NCI-H774 (cell line): ENCODE measurements around the gene SNX13.
A peak's percentile ranks its signal among the peaks of the same experiment; 100 is the strongest.

Experiments
- DNase-seq: peaks from one replicate; lab custom pipeline; 2025; lab: John Stamatoyannopoulos, UW

The SNX13 gene, protein sequence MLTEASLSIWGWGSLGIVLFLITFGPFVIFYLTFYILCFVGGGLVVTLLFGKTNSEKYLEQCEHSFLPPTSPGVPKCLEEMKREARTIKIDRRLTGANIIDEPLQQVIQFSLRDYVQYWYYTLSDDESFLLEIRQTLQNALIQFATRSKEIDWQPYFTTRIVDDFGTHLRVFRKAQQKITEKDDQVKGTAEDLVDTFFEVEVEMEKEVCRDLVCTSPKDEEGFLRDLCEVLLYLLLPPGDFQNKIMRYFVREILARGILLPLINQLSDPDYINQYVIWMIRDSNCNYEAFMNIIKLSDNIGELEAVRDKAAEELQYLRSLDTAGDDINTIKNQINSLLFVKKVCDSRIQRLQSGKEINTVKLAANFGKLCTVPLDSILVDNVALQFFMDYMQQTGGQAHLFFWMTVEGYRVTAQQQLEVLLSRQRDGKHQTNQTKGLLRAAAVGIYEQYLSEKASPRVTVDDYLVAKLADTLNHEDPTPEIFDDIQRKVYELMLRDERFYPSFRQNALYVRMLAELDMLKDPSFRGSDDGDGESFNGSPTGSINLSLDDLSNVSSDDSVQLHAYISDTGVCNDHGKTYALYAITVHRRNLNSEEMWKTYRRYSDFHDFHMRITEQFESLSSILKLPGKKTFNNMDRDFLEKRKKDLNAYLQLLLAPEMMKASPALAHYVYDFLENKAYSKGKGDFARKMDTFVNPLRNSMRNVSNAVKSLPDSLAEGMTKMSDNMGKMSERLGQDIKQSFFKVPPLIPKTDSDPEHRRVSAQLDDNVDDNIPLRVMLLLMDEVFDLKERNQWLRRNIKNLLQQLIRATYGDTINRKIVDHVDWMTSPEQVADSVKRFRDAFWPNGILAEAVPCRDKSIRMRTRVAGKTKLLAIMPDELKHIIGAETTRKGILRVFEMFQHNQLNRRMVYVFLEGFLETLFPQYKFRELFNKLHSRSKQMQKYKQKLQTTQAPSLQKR

DNA sequence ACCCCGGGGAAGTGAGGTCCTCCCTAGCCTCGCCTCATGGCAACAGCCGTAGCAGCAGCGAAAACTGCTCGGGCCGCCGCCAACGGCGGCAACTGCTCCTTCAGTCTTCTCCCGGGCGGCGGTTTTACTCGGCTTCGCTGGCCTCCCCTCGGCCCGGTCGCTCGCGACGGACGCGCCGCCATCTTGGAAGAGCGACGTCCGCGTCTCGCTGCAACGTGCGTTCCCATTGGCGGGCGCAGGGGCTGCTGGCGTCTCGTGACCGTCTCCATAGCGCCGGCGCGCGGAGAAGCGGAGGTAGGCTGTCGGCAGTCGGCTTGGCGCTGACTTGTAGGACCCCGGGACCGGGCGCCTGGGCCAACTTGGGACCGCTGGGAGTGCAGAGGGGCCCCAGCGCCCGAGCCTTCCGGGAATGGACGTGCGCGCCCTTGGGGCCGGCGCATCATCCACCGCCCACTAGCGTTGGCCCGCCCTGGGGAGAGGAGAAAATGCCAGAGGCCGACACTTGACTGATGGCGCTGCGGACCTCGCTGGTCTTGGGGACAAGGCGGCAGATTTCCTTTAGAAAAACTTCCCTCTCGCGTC is at the start of gene SNX13:
Gene SNX13, minus strand, starts transcription at position 193 of the 582 bp plus-strand sequence. CDS start 199 bp downstream, outside the sequence.
- DNase-seq: peak; percentile 93

DNA sequence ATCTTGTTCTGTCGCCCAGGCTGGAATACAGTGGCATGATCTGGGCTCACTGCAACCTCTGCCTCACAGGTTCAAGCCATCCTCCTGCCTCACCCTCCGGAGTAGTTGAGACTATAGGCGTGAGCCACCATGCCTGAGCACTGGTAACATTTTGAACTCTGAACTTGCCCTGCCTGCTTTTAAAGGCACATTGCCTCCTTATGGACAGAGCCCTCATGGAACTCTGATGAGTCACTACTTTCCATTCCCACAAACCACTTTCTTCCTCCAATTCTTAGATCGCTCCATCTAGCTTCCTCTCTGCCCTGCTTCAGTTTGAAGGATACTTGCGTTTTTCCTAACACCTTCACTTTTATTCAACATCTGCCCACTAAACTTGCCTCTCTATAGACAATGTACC is 49.3 kb upstream of the SNX13 start:
- DNase-seq: no peak

DNA sequence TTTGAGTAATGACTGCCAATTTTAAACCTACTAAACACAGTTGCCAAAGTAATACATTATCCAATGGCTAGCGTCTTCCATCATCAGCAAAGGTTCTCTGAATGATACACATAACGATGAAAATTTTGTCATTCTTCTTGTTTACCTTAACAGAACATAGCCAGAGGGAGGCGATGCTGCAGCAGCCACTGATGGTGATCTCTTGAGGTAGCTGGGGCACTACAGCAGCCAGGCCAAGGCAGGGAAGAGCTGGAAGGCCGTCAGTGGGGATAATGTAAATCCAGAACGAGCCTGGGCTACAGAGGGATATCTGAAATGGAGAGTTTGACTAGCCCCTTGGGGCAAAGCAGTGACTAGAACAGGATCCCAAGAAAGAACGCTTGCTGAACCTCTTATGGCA is 48.6 kb upstream of the SNX13 start:
- DNase-seq: no peak

DNA sequence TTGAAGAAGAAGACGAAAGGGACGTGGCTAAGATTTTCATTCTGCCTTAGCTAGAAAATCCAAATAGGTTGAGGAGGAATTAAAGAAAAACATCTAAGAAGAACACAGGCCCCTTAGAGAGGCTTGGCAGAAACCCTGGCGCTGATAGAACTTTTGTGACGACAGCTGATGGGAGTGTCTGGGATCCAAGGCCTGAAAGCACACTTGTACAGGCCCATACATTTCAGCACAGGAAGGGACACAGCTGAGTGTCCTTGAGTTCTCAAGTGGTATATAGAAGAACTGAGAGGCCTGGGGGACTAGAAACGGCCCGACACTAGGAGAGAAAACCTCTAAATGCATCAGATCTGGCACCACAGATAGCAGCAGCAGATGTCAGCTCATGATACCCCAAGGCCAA is 47.8 kb upstream of the SNX13 start:
- no peak for DNase-seq

DNA sequence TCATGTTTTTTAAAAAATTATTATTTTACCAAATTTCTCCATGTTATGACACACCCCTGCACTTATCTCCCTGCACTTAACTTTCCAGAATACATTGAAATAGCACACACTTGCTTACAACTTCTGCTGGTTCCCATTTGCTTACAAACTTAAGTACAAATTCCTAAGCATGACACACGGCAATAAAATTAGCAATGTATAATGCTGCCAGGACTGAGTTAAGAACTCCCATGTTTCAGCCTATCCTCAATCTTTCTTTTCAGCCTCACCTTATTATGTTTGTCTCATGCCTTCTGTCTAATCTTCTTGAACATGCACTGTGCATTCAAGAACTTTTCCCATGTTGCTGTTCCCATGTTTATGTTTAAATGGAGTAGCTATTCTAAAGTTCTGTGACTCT is 46.6 kb upstream of the SNX13 start:
- DNase-seq: no peak

DNA sequence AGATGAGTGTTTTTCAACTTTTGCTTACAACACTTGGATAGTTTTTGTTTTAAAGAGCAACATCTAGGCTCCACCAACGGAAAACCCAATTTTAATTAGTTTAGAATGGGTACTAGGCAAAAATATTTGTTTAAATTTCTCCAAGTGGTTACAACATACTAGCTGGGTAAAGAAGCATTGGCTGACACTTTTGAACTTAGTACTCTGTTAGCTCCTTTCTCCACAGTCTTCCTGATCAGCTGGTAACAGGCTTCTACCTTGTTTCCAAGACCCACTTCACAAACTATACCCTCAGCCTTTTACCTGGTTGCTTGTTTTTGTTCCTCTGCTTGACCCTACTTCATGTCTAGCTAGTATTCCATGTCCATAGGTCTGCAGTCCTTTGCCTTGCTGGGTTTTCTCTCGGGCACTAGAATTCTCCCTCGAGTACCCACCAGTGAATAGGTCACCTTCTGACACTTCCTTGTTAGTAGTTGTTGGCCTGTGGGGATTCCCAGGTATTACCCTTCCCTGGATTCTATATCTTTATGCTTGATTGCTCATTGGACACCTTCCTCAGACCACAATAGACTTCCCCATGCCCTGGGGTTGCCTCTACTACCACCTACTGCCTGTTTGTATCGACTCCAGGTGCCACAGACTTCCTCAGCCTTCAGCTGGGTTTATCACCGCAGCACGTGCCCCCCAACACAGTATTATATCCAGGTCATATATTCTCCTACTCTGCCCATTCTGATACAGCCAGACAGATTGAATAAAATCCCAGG is 45.4 kb upstream of the SNX13 start:
- DNase-seq: no peak

DNA sequence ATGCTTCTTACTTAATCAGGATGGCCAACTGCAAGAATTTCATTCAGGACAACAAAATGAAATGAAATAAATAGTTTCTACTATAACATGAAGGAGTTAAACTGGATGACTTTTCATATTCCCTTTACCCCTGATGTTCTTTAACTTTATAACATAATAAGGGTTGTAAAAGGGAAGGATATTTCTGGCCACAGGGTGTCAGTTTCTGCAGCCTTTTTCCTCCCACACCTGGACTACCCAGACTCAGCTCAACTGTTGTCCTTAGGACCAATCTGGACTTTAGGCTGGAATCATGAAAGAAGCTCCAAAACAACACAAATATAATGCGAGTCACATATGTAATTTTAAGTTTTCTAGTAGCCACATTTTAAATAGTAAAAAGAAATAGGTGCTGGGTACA is 44.0 kb upstream of the SNX13 start:
- no peak for DNase-seq

DNA sequence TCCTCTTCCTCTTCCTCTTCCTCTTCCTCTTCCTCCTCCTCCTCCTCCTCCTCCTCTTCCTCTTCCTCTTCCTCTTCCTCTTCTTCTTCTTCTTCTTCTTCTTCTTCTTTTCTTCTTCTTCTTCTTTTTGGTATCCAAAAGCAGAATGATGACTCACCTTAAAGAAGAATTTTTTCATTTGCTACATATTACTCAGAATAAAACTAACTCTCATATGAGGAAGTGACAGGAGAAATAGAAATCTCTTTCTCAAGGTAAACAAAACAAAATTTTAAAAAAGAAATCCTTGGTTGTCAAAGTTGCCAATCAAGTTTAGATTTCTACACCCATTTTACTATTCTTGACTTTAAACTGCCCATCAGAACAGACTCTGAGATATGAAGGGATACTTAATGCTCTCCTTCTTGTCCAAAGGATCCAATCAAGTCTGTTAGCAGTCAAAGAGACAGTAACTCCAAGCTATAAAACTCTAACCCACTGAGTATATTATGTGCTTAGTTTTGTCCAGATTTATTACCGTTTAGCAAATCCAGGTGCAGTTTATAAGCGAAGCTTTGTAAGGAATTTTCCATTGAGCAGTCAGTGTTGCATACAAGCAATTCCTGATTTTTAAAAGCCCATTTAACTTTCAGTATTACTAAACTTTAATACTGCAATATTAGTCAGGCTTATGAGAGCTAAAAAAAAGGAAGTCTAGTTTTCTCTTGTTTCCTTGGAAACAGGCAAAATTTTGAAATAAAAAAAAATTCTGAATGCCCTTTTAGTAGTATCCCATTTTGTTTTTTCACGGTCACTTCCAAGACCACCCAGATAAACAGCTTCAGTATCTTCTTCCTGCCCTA is 43.1 kb upstream of the SNX13 start:
- no peak for DNase-seq

DNA sequence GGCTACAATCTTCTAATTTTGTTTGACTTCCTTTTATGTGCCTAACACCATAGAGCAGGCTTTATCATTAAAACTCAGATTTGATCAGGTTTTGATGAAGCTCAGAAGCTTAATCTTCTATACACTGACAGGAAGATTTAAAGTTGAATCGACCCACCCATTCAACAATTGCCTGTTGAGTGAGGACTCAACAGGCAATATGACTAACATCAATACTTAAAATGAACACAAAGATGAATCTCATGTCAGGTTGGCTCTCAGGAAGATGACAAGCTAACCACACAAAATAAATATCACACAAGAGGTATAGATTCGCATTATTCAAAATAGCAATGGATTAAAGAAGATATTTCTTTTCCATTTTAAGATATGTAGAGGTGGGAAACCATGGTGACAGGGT is 36.7 kb upstream of the SNX13 start:
- DNase-seq: no peak

DNA sequence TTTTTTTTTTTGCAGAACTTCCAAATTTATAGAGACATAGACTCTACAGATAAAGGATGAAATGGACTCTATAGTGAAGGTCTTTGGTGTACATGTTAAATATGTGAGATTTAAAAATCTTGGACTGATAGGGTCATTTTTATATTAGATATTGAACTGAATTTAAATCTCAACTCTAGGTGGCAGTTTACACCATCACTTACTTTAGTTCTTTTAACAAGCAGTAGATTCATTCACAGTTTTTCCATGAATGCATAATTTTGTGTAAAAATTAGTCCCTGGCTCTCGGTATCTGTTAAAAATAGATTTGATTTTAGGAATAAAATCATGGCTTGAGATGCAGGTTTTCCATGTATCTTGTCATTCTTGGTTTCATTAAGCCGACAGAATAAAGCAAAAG is 31.1 kb upstream of the SNX13 start:
- no peak for DNase-seq

DNA sequence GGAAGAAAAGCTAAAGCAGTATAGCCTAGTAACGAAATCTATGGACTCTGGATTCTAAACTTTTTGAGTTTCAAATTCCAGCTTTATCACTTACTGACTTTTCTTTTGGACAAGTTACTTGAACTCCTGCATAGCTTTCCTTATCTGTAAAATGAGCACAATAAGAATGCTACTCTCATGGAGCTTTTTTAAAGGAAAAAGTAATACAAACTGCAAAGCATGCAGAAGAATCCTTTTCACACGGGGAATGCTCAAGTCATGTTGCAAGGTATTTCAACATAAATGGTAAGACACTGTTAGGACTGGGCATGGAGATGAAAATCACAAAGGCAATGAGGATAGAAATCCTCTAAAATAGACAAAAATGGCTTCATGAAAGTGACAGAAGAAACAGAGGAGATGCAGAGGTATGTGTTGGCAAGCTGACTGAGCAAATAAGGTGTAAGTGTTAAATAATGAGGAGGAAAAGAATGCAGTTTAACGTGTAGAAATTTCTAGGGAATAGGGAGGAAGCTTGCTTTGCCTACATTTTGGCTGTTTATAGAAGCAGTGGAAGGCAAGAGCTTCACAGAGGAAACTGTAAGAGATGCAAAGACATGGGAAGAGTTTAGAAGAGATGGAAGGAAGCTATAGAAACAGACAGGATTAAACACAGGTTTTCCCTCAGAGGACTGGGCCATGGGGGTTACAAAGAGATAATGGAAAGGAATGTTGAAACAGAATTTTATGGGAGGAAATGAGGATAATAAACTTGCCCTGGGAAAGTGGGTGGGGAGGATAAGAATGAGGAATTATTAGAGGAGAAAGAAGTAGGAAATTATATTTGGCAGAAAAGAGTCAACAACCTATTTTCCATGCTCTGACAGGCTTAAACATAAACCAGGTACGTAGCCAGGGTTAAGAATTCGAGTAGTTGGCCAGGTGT is 28.8 kb upstream of the SNX13 start:
- no peak for DNase-seq

DNA sequence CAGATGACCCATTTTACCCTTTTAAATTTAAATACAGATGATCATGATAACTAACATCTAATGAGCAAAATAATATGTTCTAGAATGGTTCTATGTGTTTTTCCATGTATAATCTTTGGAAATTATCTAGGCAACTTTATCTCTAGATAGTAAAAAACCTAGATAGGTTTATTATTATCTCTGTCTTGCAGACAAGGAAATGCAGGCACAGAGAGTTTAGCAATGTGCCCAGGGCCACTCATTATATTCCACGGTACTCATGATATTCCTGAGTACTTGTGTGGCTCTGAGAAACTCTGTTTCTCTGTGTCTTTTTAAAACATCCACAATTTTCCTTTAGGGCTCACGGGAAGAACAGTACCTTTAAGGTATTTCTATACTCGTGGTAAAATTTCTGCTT is 26.4 kb upstream of the SNX13 start:
- no peak for DNase-seq

DNA sequence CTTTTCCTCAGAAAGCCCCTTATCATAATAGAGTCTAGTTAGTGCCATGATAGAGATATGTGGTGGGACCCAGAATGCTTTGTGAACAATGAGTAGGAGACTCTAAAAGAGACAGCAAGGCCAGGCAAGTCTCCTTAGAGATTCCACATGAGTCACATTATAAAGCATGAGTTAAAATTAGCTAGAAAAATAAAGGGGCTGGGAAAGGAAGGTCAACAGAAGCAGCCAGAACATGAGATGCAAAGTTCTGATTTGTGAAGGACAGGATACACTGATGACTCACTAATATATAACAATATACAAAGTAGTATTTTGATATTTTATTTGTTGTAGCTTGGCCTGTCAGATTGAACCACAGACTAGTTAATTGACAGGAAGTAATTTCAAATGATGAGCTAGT is 25.3 kb upstream of the SNX13 start:
- DNase-seq: no peak

DNA sequence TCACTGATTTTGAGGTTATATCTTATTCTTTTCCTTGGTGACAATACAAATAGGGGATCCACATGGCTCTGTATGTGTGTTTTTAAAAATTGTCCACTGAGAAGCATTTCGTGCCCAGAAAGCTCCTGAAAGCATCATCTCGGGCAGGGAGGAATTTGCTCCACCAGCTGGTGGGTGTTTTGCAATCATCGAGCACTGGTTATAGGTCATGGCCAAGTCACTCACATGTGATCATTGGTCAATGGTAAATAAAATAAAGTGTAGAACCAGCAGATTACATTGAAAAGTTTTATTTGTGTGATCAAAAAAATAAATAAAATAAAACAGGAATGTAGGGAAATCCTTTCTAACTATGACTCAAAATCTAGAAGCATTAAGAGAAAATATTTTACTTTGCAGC is 23.0 kb upstream of the SNX13 start:
- DNase-seq: no peak

DNA sequence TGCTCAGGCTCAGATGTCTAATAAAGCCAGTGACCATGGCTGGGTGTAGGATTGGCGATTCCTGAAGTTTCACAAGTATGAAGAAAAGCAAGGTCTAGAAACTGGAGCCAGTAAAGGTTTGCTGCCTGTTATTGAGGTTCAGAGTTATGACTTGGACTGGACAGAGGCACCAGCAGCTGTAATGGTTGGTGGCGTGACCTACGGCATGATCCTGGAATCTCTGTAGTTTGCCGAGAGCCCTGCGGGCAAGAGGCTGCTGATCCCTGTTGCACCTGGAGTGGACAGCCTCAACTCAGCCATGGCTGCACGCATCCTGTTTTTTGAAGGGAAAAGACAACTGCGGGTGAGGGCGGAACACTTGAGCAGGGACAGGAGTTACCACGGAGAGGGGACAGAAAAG is 22.4 kb upstream of the SNX13 start:
- DNase-seq: no peak

DNA sequence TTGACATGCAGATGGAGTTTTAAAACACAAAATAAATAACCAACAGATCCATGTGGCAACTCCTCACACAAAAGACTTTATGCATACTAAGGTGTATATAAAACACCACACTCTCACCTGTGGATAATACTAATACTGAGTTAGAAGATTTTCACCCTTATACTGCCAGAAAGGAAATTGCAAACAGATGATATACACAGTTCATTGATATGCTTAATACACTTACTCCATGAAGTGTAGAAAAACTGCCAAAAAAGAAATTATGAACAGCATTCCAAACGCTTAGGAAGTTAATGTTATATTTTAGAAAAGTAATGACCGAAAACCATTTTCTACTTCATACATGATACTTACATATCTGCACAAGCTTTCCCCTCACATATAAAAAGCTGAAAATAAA is 17.6 kb upstream of the SNX13 start:
- no peak for DNase-seq

DNA sequence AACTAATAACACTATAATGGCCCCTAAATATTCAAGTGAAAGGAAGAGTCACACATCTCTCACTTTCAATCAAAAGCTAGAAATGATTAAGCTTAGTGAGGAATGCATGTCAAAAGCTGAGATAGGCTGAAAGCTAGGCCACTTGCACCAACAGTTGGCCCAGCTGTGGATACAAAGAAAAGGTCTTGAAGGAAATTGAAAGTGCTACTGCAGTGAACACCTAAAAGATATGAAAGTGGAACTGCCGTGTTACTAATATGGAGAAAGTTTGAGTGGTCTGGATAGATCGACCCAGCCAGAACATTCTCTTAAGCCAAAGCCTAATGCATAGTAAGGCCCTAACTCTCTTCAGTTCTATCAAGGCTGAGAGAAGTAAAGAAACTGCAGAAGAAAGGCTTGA is 12.1 kb upstream of the SNX13 start:
- DNase-seq: no peak

DNA sequence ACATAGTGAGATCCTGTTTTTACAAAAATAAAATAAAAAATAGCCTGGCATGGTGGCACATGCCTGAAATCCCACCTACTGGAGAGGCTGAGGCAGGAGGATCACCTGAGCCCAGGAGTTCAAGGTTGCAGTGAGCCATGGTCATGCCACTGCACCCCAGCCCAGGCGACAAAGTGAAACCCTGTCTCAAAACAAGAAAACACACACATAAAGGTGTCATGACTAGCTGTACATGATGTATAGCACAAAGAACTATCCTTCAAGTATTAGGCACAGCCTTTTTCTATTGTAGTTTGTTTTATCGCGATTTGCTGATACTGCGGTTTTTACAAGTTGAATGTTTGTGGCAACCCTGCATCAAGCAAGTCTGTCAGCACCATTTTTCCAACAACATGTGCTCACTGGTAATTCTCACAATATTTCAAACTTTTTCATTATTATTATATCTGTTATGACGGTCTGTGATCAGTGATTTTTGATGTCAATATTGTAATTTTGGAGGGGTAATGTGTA is 11.5 kb upstream of the SNX13 start:
- no peak for DNase-seq

DNA sequence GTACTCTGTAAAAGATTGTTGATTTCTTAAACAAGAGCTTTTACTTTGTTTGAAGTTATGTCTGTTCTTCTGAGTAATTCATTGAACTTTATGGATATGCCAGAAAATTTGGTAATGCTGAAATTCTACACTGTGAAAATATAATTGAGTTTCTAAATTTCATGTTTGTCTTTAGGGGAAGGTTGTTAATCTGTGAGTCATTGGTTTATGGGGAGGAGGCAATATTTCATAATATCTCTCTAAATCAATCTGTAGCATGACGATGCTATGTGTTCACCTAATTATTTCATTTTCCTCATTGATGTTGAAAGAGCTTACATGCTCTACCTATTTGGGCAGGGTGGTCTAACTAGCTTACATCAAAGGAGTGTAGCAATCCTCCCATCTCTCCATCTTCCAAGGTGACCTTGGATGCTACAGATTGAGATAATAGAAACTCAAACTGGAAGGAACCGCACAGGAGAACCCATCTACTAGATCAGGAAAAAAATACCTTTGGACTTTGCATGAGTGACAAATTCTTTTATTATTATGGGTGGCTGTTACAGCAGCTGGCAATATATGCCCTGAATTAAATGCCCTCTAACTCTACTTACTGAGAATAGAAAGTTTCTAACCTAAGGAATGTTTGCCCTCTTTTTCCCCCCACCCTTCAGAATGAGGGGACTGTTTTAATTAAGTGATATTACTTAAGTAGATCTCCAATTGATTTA is 8.4 kb upstream of the SNX13 start:
- no peak for DNase-seq
